Smooth muscle cell of the pulmonary artery (primary cell): ENCODE data around the gene ZNF99. TPM values are rescaled to one million over a fixed set of nuclear protein-coding genes. Genes with fewer than 3 reads are reported as not detected.

ENCODE experiments used
- total RNA-seq: library from RNA; depleted of rRNA; stranded (reverse); fragments of >200 nt; gene quantifications from 2 replicates; pipeline ENCODE4 v1.2.3, GENCODE V29; 2014

The ZNF99 gene
- not detected in 2 replicates for total RNA-seq

GRCh38 chr19:22783651-22784410 lies at the start of gene ZNF99:
ZNF99 (minus strand) TSS chr19:22784151; CDS start chr19:22784016, 135 bp downstream.

GRCh38 chr19:22832031-22832762 lies 48.2 kb upstream of the ZNF99 start, which contains the start of gene ZNF723:
ZNF723 (plus strand) TSS chr19:22832291; CDS start chr19:22832380, 89 bp downstream.

Other genes starting within 250 kb of the ZNF99 start
- 0.20 and 0.26 TPM in 2 replicates for gene ZNF492, start 149.8 kb downstream of the ZNF99 start, total RNA-seq
- gene ZNF723, start 48.1 kb upstream of the ZNF99 start, total RNA-seq, result not detected in 2 replicates
- 0.13 and 0.30 TPM in 2 replicates for gene ZNF728, start 219.0 kb upstream of the ZNF99 start, total RNA-seq